SK-N-MC (cell line): ENCODE data around the gene SHC3.

Experiments used
- DNase-seq: peaks from one replicate; pipeline ENCODE4 v3.0.0-alpha.2; 2011; ENCODE audit warnings: low read depth, low spot score
- H3K27ac ChIP-seq: fragments of 200-600 bp; sonication (generic); 2 replicates; pipeline ENCODE4 v1.5.1; 2016; ENCODE audit warnings: mixed run types
- H3K36me3 ChIP-seq: fragments of 200-600 bp; sonication (generic); 2 replicates; pipeline ENCODE4 v1.6.1; 2017; ENCODE audit warnings: antibody characterized with exemption, low read length, mixed read lengths; ENCODE audit not compliant: insufficient read depth
- H3K4me3 ChIP-seq: fragments of 200-600 bp; sonication (generic); 2 replicates; pipeline ENCODE4 v1.5.1; 2016
- H3K9ac ChIP-seq: fragments of 200-600 bp; sonication (generic); 2 replicates; pipeline ENCODE4 v1.8.0; 2017; ENCODE audit warnings: mixed run types, mixed read lengths; ENCODE audit not compliant: insufficient read length
- H3K9me3 ChIP-seq: fragments of 200-600 bp; sonication (generic); 2 replicates; pipeline ENCODE4 v1.6.1; 2017; ENCODE audit warnings: low read depth, mild to moderate bottlenecking, antibody characterized with exemption, low read length, moderate library complexity, mixed read lengths
- EZH2 ChIP-seq: fragments of 200-600 bp; sonication (generic); IDR thresholded peaks from one replicate; pipeline ENCODE4 v1.6.1; 2017; ENCODE audit warnings: antibody characterized with exemption
- FOXP2 ChIP-seq: optimal IDR thresholded peaks from 2 replicates; pipeline ENCODE3; 2011; ENCODE audit warnings: mild to moderate bottlenecking, moderate library complexity; ENCODE audit not compliant: insufficient read depth; ENCODE audit errors: extremely low read length, control extremely low read depth
- POLR2AphosphoS5 ChIP-seq: IDR thresholded peaks from 2 replicates; pipeline ENCODE4 v1.6.1; 2012; ENCODE audit warnings: mild to moderate bottlenecking, low read depth, low read length, borderline replicate concordance

Gene SHC3

DNA sequence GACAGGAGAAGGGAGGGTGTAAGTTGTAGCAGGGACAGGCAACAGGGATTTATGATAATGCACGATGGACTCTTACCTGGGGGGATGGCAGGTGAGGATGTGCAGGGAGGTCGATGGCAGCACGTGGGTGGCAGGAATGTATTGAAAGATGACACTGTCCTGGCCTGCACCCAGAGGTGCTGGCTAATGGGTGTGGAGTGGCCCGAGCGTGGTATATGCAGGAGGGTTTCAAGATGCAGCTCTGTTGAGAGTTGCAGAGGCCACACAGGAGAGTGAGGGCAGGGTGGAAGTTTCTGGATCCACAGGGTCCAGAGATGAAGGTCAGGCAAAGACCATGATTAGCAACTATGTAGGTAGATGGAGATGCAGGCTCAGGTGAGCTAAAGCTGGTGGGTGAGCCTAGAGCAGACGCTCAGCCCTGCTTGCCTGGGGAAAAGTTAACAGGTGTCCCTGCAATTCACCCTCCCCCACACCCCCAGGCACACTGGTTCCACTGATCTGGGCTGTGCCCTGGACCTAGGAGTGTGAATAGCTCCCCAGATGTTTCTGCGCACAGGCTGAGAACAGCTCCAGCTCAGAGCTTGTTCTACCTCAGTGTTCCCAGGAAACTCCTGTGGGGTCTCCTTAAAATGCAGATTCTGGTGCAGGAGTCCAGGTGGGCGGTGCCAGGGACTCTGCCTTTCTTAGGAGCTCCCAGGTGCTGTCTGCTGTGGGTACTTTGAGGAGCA is 208.8 kb downstream of the SHC3 start:
- Histone ChIP-seq H3K27ac (no peak overlapping the region), H3K9me3 (no peaks in the 10 kb centered on the region), H3K9ac (no peak overlapping the region), H3K36me3 (no peaks in the 10 kb centered on the region), H3K4me3 (no peak overlapping the region)
- no peak for DNase-seq
- TF ChIP-seq POLR2AphosphoS5 (no peak), EZH2 (no peak), FOXP2 (no peak)

DNA sequence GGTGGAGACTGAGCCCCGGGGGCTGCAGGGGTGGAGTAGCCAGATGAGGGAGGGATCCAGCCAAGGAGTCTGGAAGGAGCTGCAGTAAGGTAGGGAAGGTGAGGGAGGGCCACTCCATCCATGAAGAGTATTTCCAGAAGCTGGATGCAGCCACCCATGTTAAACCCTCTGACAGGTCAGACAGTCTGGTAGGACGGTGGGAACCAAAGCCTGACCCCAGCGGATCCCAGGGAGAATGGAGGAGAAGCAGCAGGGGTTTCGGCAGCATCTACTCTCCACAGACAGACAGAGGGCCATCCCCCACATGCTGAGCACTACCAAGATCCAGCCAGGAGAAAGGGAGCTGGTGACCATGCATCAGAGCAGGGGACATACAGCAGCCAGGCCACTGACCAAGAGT is 209.8 kb downstream of the SHC3 start:
- no peak overlapping the region for H3K27ac ChIP-seq
- TF ChIP-seq FOXP2: no peak
- no peak for TF ChIP-seq EZH2
- no peak overlapping the region for H3K4me3 ChIP-seq
- H3K9me3 ChIP-seq: no peaks in the 10 kb centered on the region
- H3K36me3 ChIP-seq: no peaks in the 10 kb centered on the region
- no peak overlapping the region for H3K9ac ChIP-seq
- DNase-seq: no peak

DNA sequence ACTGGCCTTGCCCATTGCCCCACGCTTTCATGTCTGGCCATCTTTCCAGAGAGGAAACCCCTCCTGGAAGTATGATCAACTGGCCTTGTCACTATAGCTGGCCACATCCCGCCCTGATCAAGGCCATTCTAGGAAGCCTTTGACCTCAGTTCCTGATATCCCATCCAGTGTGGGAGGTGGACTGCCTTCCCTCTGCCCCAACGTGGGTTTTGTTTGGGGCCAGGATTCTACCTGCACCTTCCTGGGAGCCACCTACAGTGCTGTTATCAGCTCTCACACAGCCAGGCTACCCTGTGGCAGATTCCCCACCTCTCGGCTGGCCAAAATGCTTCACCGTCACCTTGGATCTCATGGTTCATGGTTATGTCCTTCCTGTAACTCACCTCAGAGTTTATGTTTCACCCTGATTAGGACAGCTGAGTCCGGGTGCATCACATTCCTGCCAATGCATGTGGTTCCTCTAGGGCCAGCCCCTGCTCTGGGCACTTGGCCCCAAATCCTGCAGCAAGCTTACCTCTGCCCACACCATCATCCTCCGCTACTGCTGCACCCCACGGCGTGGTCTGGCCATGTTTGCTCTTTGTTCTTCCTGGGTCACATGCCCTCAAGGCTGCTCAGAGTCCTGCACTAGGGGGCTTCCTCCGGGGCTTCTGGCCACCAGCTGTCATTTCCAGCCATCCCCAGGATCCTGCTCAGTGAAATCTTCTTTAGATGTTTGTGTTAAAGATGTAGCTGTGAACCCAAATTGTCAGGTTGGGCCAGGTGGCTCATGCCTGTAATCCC is 211.5 kb downstream of the SHC3 start:
- H3K4me3 ChIP-seq: no peak overlapping the region
- no peaks in the 10 kb centered on the region for H3K9me3 ChIP-seq
- DNase-seq: no peak
- TF ChIP-seq POLR2AphosphoS5 (no peak), EZH2 (no peak), FOXP2 (no peak)
- H3K27ac ChIP-seq: no peak overlapping the region
- H3K36me3 ChIP-seq: no peaks in the 10 kb centered on the region
- no peak overlapping the region for H3K9ac ChIP-seq

DNA sequence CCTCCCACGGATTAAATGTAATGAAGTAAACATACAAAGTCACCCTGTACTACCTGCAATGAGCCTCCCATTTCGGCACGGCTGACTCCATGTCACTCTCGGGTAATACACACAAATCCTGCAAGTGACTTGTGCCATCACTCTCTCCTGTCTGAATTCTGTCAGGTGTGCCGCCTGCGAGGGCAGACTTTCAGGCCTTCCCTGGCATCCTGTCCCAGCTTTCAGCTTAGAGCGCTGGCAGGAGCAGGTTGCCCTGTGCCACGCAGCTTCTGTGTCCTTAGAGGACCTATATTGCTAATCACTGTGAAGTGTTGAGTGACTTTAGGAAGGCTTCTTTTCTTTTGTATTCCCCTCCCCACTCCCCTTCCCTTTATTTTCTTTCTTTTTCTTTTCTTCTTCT is 213.1 kb downstream of the SHC3 start:
- no peak overlapping the region for H3K27ac ChIP-seq
- TF ChIP-seq EZH2 (no peak), POLR2AphosphoS5 (no peak), FOXP2 (no peak)

DNA sequence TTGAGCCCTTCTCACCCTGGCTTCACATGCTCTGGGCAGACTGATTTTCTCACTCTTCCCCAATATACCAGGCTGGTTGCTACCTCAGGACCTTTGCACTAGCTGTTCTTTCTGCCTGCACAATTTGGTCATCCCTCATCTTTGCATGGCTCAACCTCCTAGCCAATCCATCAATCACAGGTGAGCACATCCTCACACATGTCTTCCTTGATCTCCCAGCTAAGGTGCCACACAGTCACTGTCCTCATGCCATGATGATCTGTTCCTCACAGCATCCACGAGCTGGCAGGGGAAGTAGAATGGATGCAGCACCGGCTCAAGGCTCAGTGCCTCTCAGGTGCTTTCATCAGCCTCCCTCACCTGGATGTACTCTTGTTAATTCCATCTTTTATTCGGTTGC is 218.0 kb downstream of the SHC3 start:
- Histone ChIP-seq H3K4me3 (no peak overlapping the region), H3K9me3 (no peaks in the 10 kb centered on the region), H3K27ac (no peak overlapping the region), H3K36me3 (no peaks in the 10 kb centered on the region), H3K9ac (no peak overlapping the region)
- no peak for DNase-seq
- TF ChIP-seq EZH2 (no peak), POLR2AphosphoS5 (no peak), FOXP2 (no peak)

More for the DNA sequence above, 213.1 kb downstream of the SHC3 start:
- Histone ChIP-seq H3K36me3 (no peaks in the 10 kb centered on the region), H3K9ac (no peak overlapping the region), H3K9me3 (no peaks in the 10 kb centered on the region), H3K4me3 (no peak overlapping the region)
- DNase-seq: no peak

DNA sequence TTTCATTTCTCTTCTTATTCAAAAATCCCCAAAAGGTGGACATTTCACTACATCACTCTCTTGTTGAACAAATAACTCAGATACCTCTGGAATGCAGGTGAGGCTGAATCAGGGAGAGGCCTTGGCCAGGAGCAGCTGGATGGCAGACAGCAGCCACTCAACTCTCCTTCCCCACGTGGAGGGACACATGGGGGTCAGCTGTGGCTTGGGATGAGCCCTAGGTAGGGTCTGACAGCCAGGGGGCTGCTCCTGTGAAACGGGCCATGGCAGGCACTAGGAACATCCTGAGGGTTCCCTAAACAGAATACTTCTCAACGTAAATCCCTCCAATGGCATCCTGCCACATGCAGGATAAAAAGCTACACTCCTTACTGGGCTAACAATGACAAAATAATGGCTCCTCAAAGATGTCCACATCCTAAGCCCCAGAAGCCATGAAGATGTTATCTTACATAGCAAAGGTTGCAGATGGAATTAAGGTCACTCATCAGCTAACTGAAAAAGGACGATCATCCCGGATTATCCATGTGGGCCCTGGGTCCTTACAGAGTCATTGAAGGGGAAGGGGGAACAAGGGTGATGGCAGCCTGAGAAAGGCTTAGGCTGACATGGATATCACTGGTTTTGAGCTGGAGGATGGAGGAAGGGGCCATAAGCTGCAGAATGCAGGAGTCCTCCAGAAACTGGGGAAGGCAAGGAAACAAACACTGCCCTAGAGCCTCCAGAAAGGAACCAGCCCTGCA is 218.7 kb downstream of the SHC3 start:
- Histone ChIP-seq H3K27ac (no peak overlapping the region), H3K9me3 (no peaks in the 10 kb centered on the region), H3K9ac (no peak overlapping the region), H3K36me3 (no peaks in the 10 kb centered on the region), H3K4me3 (no peak overlapping the region)
- no peak for TF ChIP-seq POLR2AphosphoS5
- TF ChIP-seq FOXP2: no peak
- no peak for TF ChIP-seq EZH2
- no peak for DNase-seq

DNA sequence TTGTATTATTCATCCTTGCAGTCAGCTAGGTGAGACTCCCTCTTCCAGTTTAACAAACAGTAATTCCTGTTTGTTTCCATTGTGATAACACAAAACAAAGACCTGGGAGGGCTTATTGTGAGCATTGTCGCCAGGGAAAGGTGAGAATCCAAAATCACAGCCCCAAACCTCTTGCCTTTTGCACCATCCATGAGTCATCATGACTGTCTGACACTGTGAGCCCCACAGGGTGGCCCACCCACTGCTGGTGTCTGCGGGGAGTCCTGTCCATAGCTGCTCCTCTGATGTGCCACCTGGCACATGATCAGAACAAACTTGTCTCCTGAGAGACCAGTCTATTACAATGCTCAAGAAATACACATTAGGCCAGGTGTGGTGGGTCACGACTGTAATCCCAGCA is 221.1 kb downstream of the SHC3 start:
- no peak for DNase-seq
- no peak overlapping the region for H3K4me3 ChIP-seq
- no peak overlapping the region for H3K9ac ChIP-seq
- no peak overlapping the region for H3K27ac ChIP-seq
- no peaks in the 10 kb centered on the region for H3K36me3 ChIP-seq
- H3K9me3 ChIP-seq: no peaks in the 10 kb centered on the region
- TF ChIP-seq FOXP2 (no peak), EZH2 (no peak), POLR2AphosphoS5 (no peak)
